Endometrial microvascular endothelial cells (primary cell): ENCODE measurements around the gene WDR86. TPM values are rescaled to one million over a fixed set of nuclear protein-coding genes. Genes with fewer than 3 reads are reported as not detected.

Source experiments
- in situ Hi-C: cut with HindIII; loops from 2 replicates; pipeline ENCODE4 v1.10.0; 2017; ENCODE audit warnings: low sequenced_read_pairs, low pct_unique_long_range_greater_than_20kb; ENCODE audit errors: inconsistent ontology term
- total RNA-seq: library from RNA; depleted of rRNA; stranded (reverse); fragments of >200 nt; gene quantifications from one replicate; pipeline ENCODE4 v1.2.3, GENCODE V29; 2015; ENCODE audit errors: inconsistent ontology term

WDR86 gene
- total RNA-seq = not detected

- in situ Hi-C loops = no loop called here
These were observed at the start of gene WDR86 for GRCh38 chr7:151409667-151410404. TSS of gene WDR86 (minus strand) at chr7:151410038. CDS start at chr7:151409589, 449 bp downstream.

GRCh38 chr7:151457534-151457933 lies 47.7 kb upstream of the WDR86 start:
- in situ Hi-C loops = no loop called here

DNA sequence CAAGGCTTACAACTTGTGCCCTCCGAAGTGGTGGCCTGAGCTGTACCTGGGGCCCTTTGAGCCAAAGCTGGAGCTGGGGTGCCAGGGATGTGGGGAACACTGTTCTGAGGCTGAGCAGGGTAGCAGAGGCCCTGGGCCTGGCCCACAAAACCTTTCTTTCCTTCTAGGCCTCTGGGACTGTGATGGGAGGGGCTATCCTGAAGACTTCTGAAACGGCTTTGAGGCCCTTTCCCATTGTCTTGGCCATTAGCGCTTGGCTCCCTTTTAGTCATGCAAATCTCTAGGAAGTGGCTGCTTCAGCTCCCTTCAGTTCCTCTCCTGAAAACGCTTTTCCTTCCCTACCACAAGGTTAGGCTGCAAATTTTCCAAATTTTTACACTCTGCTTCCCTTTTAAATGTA lies 46.9 kb upstream of the WDR86 start:
- in situ Hi-C loops = no loop called here

DNA sequence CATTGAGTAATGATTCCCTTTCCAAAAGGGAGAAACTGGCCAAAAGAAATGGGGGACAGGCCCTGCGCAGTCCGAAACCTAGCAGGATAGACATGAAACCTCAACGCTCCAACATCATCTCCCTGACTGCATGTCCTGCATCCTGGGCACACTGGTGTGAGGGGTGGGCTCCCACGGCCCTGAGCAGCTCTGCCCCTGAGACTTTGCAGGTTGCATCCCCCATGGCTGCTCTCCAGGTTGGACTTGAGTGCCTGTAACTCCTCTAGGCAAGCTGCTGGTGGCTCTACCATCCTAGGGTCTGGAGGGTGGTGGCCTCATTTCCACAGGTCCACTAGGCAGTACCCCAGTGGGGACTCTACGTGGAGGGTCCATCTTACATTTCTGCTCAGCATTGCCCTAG lies 46.4 kb upstream of the WDR86 start:
- in situ Hi-C loops = no loop called here

GRCh38 chr7:151455690-151456089 lies 45.9 kb upstream of the WDR86 start:
- in situ Hi-C loops = no loop called here

DNA sequence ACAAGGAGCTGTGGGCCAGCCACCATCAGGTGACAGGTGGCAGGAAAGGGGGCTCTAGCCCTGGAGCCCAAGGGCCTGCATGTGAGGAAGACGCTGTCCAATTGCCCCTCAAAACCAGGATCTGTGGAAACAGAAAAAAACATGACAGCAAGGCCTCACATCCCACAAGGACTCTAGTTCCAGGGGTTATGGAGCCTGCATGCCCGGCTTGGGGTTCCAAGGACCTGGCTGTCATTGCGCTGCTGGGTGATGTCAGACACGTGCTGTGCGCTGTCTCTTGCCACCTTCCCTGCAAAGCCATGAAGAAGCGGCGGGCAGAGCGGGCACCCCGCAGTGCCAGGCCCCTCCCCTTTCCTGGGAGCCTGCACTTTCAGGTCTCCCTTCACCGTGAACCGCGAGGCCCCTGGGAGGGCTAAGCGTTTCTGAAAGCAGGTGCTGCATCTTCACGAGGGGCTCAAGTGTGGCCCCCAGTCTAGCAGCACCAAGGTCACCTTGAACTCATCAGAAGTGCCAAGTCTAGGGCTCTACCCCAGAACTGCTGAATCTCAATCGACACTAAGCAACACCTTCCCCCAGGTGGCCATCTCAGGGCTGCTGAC lies 45.2 kb upstream of the WDR86 start:
- in situ Hi-C loops = no loop called here

GRCh38 chr7:151454305-151454704 lies 44.5 kb upstream of the WDR86 start:
- in situ Hi-C loops = no loop called here

- in situ Hi-C loops = no loop called here
These were observed 43.5 kb upstream of the WDR86 start for GRCh38 chr7:151453326-151453791.

DNA sequence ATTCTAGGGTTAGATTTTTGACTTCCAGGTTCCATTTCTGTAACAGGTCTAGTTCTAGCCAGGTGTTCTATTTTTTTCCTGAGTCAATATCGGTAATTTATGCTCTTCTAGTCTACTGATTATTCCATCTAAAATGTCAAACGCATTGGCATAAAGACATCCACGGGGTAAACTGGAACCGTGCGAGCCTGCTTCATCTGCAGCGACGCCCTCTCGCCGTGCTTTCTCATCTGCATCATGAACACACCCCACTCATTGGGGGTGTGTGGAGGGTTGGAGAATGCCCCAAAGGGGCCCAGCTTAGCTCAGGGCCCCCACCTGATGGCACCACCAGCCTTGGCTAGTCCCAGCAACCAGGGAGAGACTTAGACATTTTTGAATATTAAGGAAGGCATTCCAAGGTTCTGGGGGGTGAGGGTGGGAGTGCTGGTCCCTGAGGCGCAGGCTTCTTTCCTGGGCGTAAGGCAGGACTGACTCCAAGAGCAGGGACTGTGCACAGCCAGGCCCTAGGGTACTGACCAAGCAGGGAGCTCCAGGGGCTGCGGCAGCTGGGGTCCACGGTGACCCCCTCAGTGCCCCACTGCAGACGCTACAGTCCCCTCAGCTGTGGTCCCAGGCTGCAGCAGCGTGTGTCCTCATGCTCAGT lies 43.0 kb upstream of the WDR86 start:
- in situ Hi-C loops = no loop called here

GRCh38 chr7:151451626-151452571 lies 42.1 kb upstream of the WDR86 start:
- in situ Hi-C loops = no loop called here

DNA sequence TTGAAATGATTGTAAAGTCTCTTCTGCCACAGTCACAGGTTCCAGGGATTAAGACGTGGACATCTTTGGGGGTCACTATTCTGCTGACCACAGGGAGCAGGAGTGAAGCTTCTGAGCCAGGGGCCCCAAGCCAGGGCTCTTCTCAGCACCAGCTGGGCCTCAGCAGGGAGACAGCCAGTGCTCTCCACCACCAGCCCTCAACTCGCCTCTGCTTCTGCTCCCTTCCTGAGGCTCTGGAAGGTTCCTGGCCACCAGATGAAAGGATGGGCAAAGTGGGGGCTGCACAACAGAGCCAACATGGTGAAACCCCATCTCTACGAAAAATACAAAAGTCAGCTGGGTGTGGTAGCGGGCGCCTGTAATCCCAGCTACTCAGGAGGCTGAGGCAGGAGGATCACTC lies 41.3 kb upstream of the WDR86 start:
- in situ Hi-C loops = no loop called here

GRCh38 chr7:151449990-151450389 lies 40.2 kb upstream of the WDR86 start:
- in situ Hi-C loops = no loop called here

GRCh38 chr7:151448261-151449252 lies 38.7 kb upstream of the WDR86 start:
- in situ Hi-C loops = no loop called here

DNA sequence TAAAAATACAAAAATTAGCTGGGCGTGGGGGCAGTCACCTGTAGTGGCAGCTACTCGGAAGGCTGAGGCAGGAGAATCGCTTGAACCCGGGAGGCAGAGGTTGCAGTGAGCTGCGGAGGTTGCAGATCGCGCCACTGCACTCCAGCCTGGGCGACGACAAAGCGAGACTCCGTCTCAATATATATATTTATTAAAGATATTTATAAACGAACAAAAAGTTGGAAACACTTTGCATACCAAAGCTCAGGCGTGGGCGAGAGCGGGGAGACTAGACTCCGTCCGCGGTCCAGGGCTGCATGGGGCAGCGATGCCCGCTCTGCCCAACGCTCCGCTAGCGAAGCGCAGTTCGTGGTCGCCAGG lies 38.0 kb upstream of the WDR86 start:
- in situ Hi-C loops = no loop called here

GRCh38 chr7:151447312-151447711 lies 37.5 kb upstream of the WDR86 start:
- in situ Hi-C loops = no loop called here

DNA sequence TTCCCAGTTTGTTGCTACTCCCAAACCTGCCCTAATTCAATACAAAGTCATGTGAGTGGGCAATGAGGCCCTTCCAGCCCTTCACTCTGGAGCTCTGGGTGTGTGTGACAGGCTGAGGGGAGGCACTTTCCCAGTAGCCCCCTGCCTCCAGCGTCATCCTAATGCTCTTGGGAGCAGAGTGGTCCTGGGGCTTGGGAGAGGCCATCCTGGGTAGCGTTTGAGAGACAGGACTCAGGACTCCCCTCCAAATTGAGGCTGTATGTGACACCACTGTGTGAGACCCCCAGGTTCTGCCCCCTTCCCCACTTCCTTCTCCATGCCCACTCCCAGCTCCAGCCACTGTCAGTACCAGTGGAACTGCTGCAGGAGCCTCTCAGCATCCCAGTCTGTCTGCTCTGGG lies 36.6 kb upstream of the WDR86 start:
- in situ Hi-C loops = no loop called here

- in situ Hi-C loops = loop anchor here (5.0 kb wide), 1 partner anchor 77 kb away; no protein-coding TSS in a partner anchor
These were observed 34.8 kb upstream of the WDR86 start for GRCh38 chr7:151444632-151445031.
